Head of caudate nucleus (tissue), 42 donors: ENCODE data around the gene NELL1.
A peak's percentile ranks its signal among the peaks of the same experiment; 100 is the strongest.

Experiments
- DNase-seq, 42 donors: peaks; one replicate each; pipeline versions ENCODE4 v3.0.0 to v3.0.0-alpha.2; 2020 to 2021; ENCODE audit warnings: mixed read lengths in 7 of 42
- intact Hi-C: fragments of 100-400 bp; cut with DNase I; formaldehyde crosslinking; loops from one replicate; pipeline ENCODE4 v1.15.0; 2022

The NELL1 gene

DNA sequence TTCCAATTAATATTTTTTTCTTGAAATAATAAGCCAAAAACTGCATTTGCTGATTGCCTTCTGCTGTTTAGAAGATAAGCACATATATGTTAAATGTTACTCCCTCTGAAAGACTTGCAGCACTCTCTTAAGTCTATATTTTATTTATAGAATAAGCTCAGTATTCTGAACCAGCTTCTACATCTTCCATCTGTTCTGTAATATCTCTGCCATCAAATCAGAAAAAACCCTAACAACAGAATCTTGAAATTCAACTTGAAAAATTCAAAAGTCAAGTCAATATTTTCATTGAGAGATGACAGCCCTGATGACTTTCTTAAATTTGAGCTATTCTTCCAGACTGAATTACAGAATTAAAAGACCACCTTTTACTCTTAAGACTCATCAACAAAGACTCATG lies 247.9 kb downstream of the NELL1 start:
- no peak for DNase-seq
- intact Hi-C loops, result no loop called here

DNA sequence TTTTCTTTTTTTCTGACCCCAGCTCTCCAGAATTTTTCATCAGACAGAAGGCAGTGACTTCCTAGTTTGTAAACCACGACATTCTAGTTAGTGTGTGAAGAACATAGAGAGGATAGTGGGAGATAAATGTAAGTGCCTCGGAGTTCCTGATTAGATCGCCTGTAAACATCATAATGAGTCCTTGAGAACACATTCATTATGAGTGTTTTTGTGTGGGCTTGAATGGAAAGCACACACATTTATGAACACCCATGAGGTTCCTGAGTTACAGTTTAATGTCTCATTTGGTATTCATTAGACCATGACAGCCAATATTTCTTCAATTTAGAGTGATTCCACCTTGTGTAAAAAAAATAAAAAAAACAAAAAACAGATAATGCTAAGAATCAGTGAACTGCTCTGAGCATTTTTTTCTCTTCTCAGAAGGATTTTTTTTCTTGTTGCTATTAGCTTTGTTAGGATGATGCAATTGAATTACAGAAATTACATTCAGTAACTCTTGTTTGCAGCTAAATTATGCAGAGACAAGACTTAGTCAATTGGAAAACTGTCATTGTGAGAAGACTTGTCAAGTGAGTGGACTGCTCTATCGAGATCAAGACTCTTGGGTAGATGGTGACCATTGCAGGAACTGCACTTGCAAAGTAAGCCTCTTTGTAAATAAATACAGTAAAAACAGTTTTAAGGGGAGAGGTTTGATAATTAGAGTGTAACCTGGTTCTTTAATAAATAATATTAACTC lies 257.6 kb downstream of the NELL1 start:
- no peak for DNase-seq

DNA sequence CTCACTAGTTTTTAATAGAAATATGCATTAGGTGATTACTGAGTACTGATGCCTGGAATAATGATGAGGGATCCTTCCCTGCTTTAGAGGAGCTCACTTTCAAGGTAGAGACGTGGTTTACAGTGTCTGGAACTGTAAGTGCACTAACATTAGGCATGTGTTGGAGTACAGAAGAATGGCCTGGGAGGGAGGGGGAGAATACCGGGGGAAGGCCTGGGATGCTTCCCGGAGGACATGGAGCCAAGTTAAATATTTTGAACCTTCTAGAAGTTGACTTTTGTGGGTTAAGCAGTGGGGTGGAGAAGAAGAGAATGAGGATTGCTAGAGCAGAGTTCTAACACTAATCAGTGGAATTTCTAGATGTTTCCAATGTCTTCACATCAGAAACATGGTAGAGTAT lies 261.6 kb downstream of the NELL1 start:
- intact Hi-C loops, result no loop called here
- DNase-seq, result no peak

More for the DNA sequence above, 257.6 kb downstream of the NELL1 start:
- intact Hi-C loops, result no loop called here

DNA sequence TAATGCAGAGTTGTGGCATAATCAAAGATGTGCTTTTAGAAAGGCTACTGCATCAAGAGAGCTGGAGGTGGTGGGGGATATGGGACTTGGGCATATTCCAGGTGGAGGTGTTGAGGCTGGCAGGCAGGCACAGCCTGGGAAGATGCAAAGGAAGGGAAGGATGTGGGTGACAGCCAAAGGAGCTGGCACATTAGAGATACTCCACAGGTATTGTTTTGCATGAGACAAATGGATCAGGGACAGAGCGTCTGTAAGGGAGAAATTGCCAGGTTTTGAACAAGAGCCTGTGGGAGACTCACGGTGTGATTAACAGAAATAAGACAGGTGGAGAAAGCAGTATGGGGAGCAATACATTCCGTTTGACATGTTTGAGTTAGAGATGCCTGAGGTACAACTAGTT lies 263.7 kb downstream of the NELL1 start:
- DNase-seq, result no peak
- intact Hi-C loops, result no loop called here

DNA sequence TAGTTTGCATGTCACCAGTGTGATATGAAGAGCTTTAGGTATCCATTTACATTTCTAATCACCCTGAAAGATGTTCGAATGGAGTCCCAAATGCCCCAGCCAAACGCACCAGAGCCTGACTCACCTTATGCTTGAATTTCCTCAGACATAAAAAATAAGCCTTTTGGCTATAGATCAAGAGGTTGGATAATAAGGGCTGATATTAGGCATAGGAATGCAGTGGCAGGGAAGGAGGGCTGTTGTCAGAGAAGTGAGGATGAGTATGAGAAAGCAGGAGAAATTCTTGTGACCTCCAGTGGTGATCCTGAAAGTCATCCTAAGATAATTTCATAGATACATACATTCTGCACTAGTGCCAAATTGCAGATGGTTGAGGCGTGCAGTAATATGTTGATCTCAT lies 264.6 kb downstream of the NELL1 start:
- no peak for DNase-seq
- intact Hi-C loops, result no loop called here

DNA sequence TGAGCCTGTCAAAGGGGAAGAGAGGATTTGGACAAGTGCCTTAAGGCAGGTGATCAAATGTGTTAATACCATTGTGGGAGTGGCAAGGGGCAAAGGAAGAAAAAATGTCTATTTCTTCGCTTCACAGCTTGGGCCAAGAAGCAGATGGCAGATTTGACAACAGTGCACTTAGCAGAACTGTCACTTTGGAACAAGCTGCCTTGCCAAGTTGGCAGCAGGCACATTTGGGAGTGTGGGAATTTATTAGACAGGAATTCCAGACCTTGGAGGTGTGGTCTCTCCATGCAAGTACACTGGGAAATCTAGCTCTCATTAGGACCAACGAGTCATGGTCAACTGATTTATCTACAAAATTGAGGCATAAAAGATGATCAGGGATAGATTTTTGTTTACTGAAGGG lies 265.1 kb downstream of the NELL1 start:
- DNase-seq, result no peak
- intact Hi-C loops, result no loop called here

DNA sequence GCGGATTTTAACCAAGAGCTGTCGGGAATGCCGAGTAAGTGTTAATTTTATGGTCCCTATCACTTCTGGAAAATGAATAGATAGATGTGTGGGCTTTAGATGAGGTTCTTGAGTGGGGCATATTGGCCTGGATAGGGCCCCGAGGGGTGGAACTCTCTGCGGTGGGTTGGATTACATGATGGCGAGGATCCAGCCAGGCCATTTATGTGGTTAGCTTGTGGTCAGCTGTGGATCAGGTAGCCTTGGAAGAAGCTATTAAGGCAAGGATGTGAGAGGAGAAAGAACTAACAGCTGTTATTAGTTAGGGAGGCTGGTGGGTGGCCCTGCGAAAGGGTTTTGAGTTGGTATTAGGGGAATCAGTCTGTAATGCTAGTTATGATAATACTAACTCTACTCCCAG lies 268.4 kb downstream of the NELL1 start:
- no peak for DNase-seq
- intact Hi-C loops, result no loop called here

DNA sequence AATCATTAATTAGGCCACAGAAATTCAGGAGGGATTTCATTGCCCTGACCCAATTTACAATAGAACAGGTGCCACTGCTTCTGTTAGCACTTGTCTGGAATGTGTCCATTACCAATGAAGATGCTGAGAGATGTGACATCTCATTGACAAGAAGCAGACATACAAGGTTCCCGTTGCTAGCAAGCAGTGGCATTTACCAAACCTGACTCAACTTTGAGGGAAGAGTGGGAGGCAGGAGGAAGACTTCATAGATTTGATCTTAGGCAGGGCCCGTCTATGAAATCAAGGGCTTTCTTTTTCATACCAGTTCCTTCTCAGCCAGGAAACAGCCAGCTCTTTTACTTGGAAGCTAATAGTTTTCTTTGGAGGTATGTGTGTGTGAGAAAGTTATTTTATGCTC lies 280.2 kb downstream of the NELL1 start:
- intact Hi-C loops, result no loop called here
- DNase-seq, result peak in 6 of 42 donors; percentile 3 to 37 (median 15)

DNA sequence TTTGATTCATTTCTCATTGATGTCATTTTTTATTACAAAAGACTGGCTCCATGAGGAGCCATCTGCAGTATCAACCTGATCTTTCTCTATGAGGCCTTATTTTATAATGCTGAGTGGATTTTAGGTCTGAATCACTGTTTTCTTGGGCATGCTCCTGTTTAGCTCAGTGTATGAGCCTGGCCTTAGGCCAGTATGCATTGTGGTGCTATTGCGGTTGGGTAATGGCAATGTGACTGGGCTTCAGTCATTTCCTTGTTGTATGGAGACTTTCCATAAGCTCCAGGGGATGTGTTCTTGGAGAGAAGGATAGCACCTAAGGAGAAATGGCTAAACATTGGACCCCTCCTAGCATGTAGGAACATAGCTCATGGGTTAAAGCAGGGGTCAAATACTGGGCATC lies 293.2 kb downstream of the NELL1 start:
- intact Hi-C loops, result no loop called here
- DNase-seq, result no peak

DNA sequence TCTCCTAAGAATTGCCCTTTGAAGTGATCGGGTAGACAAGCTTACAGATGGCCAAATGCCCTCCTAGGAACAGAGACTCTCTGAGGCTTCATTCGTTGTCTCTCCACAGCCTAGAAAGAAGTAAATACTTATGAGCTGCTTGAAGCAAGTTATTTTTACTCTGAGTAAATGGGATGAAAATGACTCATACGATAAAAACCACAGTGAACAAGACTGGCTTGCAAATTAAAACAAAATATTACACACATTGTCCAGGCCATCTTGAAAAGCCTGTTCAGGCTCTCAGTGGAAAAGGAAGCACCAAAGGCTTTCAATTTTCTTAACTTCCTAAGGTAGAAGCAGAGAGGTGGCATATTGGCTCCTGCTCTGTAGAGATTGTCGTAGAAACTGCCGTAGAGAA lies 294.2 kb downstream of the NELL1 start:
- intact Hi-C loops, result no loop called here
- DNase-seq, result no peak

DNA sequence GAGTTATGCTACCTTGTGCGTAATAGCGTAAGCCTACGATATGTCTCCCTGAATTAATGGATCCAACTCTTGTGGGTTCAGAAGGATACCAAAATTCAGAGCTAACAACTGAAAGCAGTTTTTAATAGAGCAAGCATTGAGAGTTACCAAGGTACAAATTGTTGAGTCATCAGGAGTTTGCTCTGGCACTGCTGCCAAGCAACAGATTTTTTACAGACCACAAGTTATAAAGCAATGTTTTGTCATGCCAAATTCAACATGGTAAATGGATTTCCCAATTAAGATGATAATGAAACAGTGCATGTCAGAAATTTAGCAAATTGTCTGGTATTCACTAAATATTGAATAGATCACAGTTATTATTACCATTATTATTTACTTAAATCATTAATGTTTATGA lies 295.6 kb downstream of the NELL1 start:
- intact Hi-C loops, result no loop called here
- no peak for DNase-seq

DNA sequence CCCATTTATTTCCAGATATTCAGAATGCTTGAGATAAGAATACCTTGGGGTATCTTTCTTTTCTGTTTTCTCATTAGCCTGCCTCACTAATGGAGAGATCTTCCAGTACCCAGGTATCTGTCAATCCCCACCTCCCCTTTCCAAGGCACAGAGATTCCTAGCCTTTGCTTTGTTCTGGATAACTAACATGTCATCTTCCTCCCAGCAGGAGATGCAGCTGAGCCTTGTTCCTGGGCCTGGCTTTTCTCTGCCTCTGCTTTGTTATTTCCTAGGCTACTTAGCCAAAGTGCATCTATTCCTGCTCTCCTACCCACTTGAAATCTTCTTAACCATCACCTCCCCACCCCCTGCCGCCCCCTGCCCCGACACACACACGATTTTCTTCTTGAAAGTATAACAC lies 297.1 kb downstream of the NELL1 start:
- intact Hi-C loops, result no loop called here
- no peak for DNase-seq

DNA sequence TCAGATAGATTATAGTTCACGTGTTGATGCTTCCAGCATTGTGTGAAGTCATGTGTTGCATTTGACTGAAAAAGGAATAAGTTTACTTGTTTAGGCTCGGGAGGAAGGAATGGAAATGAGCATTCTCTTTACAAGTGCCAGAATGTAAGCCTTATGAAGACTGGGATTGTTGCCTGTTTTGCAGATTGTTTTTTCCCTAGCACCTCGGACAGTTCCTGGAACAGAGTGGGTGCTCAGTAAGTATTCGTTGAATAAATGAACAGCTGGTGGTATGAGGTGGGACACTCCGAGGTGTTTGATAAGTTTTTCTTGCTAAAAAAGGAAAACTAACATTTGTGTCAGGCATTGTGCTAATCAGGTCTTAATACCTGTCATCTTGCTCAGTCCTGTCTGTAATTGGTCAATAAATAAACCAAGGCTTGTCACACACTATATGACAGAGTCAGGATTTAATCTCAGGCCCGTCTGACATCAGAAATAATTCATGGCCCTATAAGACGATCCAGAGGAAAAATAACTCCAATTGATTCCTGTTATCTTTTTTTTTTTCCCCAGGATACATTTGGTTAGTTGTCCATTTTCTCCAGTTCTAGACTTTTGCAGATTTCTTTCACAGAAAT lies 304.7 kb downstream of the NELL1 start:
- intact Hi-C loops, result no loop called here
- DNase-seq, result no peak

DNA sequence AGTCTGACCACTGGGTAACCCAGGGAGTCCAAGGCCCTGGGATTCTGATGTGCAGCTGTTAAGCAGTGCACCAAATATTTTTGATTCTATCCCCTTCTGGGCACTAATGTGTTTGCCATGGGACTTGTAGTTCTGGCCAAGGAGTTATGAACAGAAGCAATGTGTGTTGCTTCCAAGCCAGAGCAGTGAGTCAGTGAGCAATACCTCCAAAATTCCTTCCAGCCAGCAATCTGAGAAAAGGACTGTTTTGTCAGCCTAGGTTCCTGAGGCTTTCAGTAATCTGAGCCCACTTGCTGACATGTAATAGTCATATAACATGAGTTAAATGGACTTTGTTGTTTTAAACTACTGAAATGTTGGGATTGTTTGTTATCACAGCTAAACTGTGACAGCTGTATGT lies 311.4 kb downstream of the NELL1 start:
- DNase-seq, result no peak
- intact Hi-C loops, result no loop called here

DNA sequence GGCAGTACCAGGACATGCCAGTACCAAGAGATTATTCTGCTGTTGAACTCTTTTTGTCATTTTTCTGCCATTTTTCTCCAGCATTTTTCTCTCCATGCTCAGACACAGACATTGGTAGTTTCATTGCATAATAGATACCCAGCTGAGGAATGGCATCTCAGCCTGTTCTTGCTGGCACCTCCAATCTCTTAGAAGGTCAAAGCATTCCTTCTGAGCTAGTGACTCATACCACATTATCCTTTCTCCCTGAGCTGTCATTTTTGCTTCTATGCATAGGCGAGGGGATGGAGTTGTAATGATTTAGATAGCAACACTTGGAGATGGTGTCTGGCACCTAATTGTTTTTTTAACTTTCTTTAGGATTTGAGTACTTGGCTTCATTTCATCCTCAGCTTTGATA lies 321.1 kb downstream of the NELL1 start:
- peak in 1 of 42 donors; percentile 11 for DNase-seq
- intact Hi-C loops, result no loop called here

DNA sequence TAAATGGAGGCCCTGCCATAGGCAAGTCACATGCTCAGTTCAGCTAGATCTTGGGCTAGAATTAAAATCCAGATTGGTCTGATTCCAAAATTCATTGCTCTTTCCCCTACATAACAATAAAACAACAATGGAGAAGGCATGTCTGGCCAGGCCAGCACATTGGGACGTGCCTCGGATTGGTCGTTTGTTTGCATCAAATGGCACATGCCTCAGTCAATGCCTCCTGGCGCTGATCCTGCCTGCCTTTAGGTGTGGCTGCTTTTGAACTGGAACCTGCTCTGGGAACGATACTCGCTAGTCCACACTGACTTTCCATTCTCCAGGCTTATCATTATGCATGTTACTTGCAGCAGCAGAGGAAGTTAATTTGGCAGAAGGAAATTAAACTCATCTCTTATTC lies 322.1 kb downstream of the NELL1 start:
- no peak for DNase-seq
- intact Hi-C loops, result no loop called here

DNA sequence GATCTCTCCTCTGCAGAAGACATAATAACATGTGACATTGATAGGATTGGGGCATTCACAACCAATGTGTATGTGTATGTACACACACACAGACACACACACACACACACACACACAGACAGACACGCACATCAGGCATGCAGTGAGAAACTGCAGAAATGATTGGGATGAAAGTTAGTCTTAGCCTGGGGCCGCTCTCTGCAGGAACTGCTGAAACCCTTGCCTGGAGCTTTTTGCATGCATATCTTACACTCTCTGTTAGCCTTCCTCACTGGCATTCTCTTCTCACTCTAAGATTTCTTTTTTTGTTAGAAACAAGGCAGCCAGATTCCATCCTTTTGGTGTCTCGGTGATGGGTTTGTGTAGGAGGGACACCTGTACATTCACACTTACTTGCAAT lies 337.9 kb downstream of the NELL1 start:
- DNase-seq, result peak in 9 of 42 donors; percentile 1 to 48 (median 19)
- intact Hi-C loops, result no loop called here

DNA sequence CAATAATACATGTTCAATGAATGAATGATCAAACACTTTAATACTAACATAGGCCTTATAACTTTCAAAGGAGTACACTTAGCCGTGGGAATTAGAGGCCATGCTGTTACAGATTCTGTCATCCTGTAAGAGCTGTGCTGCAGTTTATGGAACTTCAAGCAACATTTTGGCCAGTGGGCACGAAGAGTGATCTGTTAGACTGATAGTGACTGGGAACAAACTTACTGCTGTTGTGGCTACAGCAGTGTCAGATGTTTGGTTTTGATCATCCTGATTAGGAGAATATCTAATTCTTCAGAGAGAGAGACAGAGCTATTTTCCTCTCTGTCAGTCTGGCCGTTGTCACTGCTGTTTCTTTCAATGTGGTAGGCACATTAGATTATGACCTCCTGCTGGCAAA lies 348.9 kb downstream of the NELL1 start:
- intact Hi-C loops, result no loop called here
- no peak for DNase-seq

DNA sequence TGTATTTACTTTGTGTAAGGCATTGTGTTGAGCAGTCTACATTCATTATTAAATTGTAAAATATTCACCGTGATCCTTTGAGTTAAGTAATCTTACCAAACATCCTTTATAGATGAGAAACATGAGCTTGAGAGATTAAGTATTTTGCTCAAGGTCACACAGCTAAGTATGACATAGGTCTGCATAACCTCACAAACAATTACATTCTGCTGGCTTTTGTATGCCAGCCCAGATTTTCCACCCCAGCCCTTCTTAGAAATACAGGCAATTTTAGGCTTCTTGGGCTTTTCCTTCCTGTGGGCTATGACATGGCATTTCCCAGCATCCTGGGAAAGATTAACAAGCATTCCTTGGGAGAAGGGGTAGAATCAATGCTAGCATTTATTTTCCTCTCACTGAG lies 357.3 kb downstream of the NELL1 start:
- intact Hi-C loops, result no loop called here
- DNase-seq, result no peak

DNA sequence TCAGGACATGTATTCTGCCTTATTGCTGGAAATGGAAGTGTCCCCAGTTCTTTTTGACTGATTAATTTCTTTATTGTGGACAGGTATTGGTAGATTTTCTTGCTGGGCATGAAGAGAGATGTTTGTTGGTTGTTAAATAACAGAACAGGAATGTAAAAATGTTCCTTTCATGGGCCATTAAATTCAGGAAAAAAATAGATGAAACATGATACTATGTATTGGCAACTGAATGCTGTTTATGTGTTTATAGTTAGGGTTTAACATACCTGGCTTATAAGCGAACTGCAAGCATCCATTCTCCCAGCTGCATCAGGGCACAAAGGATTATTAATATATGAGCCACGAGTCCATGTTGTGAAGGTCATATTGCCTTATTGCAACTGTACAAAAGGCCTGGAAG lies 368.5 kb downstream of the NELL1 start:
- intact Hi-C loops, result no loop called here
- DNase-seq, result no peak

DNA sequence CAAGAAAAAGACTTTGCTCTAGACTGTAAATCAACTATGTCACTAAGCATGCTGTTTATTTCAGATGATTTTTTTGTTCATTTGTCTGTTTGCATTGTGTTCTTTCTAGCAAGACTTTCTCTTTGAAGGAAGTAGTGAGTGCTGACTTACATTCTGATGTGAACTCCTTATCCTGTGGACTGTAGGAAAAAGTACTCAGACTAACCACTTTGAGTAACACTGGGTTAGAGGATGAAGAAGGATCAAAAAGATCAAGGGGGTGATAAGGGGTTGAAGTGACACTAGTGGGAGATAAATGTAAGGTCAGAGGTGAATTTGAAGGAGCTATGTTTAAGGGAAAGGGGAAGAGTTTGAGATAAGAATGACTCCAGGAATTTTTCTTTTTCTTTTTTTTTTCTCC lies 369.4 kb downstream of the NELL1 start:
- intact Hi-C loops, result no loop called here
- no peak for DNase-seq
